ENCODE measurements around the gene CDK13.

DNA sequence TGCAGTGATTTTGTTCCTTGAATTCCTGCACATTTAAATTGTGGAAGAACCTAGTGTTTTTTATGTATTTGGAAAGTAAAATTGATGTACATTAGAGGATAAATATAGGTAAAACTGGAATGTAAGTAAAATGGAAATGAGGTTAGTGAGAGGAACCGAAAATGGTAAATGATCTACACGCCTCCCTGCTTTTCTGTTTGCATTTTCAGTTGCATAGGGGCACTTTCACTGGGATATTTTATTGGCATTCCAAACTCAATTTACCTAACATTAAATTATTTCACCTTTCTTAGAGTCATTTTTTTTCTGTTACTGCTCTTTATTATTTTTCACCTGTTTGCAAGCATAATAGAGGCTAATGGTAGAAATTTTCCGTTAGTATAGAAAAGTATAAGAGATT, 8.0 kb downstream of the CDK13 start:
- no peak for TF ChIP-seq EZH2 (IDR thresholded peaks at IDR 0.05; ENCODE audit: low read length, unreplicated experiment)
- TF ChIP-seq, protein P1, sequence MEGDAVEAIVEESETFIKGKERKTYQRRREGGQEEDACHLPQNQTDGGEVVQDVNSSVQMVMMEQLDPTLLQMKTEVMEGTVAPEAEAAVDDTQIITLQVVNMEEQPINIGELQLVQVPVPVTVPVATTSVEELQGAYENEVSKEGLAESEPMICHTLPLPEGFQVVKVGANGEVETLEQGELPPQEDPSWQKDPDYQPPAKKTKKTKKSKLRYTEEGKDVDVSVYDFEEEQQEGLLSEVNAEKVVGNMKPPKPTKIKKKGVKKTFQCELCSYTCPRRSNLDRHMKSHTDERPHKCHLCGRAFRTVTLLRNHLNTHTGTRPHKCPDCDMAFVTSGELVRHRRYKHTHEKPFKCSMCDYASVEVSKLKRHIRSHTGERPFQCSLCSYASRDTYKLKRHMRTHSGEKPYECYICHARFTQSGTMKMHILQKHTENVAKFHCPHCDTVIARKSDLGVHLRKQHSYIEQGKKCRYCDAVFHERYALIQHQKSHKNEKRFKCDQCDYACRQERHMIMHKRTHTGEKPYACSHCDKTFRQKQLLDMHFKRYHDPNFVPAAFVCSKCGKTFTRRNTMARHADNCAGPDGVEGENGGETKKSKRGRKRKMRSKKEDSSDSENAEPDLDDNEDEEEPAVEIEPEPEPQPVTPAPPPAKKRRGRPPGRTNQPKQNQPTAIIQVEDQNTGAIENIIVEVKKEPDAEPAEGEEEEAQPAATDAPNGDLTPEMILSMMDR (conservative IDR thresholded peaks at IDR 0.05; ENCODE audit: low read depth, low read length) = no peak
